T-helper 2 cell treated with Interferon-gamma antibody and Interleukin-4, amounts not matched to agents 5 μg/mL and 100 μg/mL, for 36 hours (primary cell): ENCODE results near the gene PLA2G6.

ENCODE experiments used
- DNase-seq: peaks from one replicate; pipeline ENCODE4 v3.0.0; 2021; ENCODE audit warnings: low spot score
- H3K27ac Mint-ChIP-seq: one replicate; pipeline ENCODE4 v1.8.0; 2021; ENCODE audit warnings: mild to moderate bottlenecking, mixed read lengths
- H3K27me3 Mint-ChIP-seq: one replicate; pipeline ENCODE4 v1.8.0; 2021; ENCODE audit warnings: low read depth, mixed read lengths
- H3K36me3 Mint-ChIP-seq: one replicate; pipeline ENCODE4 v1.8.0; 2021; ENCODE audit warnings: low read depth, mixed read lengths
- H3K4me1 Mint-ChIP-seq: one replicate; pipeline ENCODE4 v1.8.0; 2021; ENCODE audit warnings: low read depth, mixed read lengths
- H3K4me3 Mint-ChIP-seq: one replicate; pipeline ENCODE4 v1.8.0; 2022; ENCODE audit warnings: mild to moderate bottlenecking, moderate library complexity, mixed read lengths
- H3K9me3 Mint-ChIP-seq: one replicate; pipeline ENCODE4 v1.8.0; 2021; ENCODE audit warnings: mixed read lengths

The PLA2G6 gene

DNA sequence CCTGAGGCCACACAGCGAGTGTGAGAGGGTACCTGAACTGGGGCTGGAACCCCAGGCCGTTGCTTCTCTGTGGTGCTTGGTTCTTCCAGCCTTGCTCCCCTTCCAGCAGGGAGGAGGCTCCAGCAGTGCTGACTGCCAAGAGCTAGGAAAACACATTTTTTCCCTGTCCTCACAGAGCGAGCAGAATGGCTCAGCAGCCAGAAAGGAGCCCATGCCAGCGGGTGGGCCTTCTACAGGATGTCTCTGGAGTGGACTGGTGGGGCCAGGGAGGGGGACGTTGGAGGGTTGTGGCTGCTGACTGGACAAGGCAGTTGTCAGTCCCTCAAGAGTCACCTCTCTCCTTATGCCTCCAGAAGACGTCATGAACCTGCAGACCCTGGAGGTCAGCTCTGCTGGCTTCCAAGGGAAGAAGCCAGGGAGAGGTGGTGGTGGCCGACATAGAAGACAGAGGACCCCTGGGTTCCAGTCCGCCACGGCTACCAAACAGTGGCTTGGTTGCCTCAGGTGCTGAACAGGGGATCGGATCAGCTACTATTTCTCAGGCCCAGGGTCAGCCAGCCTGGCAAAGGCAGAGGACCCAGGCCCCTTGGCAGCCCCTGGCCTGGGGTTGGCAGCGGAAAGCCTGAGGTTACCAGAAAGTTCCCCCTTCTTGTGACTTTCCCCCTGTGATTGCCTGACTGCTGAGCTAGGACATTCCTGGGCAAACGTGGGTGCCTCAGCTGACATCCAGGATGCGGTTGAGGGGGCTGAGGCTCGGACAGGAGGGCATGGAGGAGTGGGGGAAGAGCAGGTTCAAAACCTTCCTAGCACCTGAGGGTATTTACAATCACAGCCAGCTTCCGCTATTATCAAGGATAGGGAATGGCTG is 23.9 kb upstream of the PLA2G6 start:
- no peak for DNase-seq
- H3K4me3 Mint-ChIP-seq: no peak overlapping the region

GRCh38 chr22:38204784-38205183 is 23.2 kb upstream of the PLA2G6 start:
- H3K4me1 Mint-ChIP-seq: peaks cover 25% of the 10 kb centered on the region
- no peak overlapping the region for H3K4me3 Mint-ChIP-seq
- H3K9me3 Mint-ChIP-seq: no peaks in the 10 kb centered on the region
- no peaks in the 10 kb centered on the region for H3K36me3 Mint-ChIP-seq
- no peak for DNase-seq
- H3K27ac Mint-ChIP-seq: peak overlapping the region; percentile 6
- no peaks in the 10 kb centered on the region for H3K27me3 Mint-ChIP-seq

More for the DNA sequence above, 23.9 kb upstream of the PLA2G6 start:
- H3K4me1 Mint-ChIP-seq: peaks cover 25% of the 10 kb centered on the region
- H3K27me3 Mint-ChIP-seq: no peaks in the 10 kb centered on the region
- no peaks in the 10 kb centered on the region for H3K36me3 Mint-ChIP-seq
- H3K9me3 Mint-ChIP-seq: no peaks in the 10 kb centered on the region
- H3K27ac Mint-ChIP-seq: no peak overlapping the region

GRCh38 chr22:38203855-38204514 is 22.4 kb upstream of the PLA2G6 start:
- Mint-ChIP-seq H3K4me1 (peaks cover 27% of the 10 kb centered on the region), H3K4me3 (peak overlapping the region; percentile 85), H3K36me3 (no peaks in the 10 kb centered on the region), H3K9me3 (no peaks in the 10 kb centered on the region), H3K27me3 (no peaks in the 10 kb centered on the region), H3K27ac (peak overlapping the region; percentile 41)
- DNase-seq: no peak

DNA sequence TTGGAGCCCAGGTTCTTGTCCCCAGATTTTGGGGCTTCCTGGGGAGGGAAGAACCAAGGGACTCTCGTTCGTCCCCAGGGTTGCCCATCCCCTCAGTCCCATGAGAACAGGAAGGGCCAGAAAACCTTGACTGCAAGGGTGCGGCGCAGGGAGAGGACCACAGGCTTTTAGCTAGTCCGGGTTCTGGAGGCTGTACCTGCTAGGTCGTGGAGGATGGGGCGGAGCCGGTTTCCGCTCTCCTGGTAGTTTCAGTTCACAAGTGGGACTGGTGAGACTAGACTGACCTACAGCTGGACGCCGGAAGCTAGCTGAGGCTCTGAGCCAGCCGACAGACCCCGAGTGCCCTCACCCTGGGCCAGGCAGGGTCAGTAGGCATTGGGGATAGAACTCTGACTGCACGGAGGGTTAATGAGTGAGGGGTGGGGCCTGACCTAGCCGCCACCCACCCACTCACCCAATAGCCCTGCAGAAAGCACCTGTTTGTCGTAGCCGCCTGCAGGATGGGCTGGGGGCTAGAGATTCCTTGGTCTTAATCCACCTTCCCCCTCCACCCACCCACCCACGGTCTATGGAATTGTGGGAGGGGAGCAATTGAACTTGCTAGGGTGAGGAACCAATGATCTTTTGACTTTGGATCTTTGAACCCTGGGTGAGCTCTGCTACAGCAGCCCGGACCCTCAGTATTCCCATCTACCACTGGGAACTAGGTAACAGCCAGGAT is 21.6 kb upstream of the PLA2G6 start:
- Mint-ChIP-seq H3K9me3 (no peaks in the 10 kb centered on the region), H3K4me3 (peak overlapping the region; percentile 85), H3K27ac (peak overlapping the region; percentile 75), H3K36me3 (no peaks in the 10 kb centered on the region), H3K4me1 (peaks cover 27% of the 10 kb centered on the region), H3K27me3 (no peaks in the 10 kb centered on the region)
- peak; percentile 28 for DNase-seq

DNA sequence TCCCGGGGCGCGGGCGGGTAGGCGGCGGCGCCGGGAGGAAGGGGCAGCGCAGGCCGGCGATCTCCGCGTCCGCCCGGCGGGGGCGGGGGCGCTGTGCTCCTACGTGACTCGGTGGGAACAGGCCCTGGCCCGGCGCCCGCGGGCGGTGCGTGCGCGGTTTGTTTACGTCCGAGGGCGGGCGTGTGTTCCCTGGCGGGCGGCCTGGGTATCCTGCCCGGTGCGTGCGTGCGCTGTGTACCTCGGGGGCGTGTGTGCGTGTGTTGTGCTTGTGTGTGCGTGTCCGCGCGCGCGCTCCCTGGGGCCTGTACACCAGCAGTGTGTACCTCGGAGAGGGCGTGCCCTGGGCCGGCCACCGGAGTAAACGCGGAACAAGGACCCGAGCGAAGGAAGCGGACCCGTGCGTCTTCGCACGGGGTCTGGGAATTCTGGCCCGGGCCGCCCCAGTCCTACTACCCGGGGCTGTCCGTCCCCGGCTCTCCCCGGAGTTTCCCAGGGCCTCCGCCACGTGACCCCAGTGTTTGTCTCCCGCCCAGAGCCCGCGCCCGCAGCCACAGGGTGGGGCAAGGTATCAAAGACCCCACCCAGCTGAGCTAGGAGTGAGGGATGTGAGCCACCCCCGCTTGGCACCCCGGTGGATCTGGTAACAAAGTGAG is 20.9 kb upstream of the PLA2G6 start:
- Mint-ChIP-seq H3K9me3 (no peaks in the 10 kb centered on the region), H3K27me3 (no peaks in the 10 kb centered on the region), H3K4me1 (peaks cover 27% of the 10 kb centered on the region), H3K36me3 (no peaks in the 10 kb centered on the region), H3K27ac (peak overlapping the region; percentile 75), H3K4me3 (peak overlapping the region; percentile 85)
- peak; percentile 73 for DNase-seq

GRCh38 chr22:38201711-38202436 is 20.2 kb upstream of the PLA2G6 start, which contains the start of gene MAFF:
Gene MAFF (plus strand): TSS chr22:38201994. CDS start chr22:38213854, 11,860 bp downstream.
- Mint-ChIP-seq H3K27ac (peak within 1 kb of the TSS; percentile 87), H3K27me3 (no peaks in the 10 kb centered on the region), H3K4me1 (peaks cover 27% of the 10 kb centered on the region), H3K4me3 (peak within 1 kb of the TSS; percentile 85), H3K36me3 (no peaks in the 10 kb centered on the region), H3K9me3 (no peaks in the 10 kb centered on the region)
- DNase-seq: peak; percentile 90

DNA sequence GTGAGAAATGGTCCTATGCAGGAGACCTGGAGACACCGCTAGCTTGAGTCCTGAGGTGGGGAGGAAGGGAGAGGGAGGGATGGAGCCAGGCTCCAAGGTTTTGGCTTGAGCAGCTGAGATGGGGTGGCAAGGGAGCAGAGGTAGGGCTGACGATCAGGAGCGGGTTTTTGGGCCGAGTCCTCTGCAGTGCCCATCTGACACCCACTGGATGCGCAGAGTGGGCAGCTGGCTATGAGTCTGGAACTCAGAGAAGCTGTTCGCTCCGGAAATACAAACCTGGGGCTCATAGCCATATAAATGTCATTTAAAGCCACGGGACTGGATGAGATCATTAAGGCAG is 19.7 kb upstream of the PLA2G6 start:
- no peaks in the 10 kb centered on the region for H3K9me3 Mint-ChIP-seq
- no peaks in the 10 kb centered on the region for H3K27me3 Mint-ChIP-seq
- peaks cover 27% of the 10 kb centered on the region for H3K4me1 Mint-ChIP-seq
- DNase-seq: no peak
- peak overlapping the region; percentile 87 for H3K27ac Mint-ChIP-seq
- no peaks in the 10 kb centered on the region for H3K36me3 Mint-ChIP-seq
- peak overlapping the region; percentile 74 for H3K4me3 Mint-ChIP-seq

- H3K4me1 Mint-ChIP-seq: peaks cover 27% of the 10 kb centered on the region
- H3K4me3 Mint-ChIP-seq: no peak overlapping the region
- no peaks in the 10 kb centered on the region for H3K27me3 Mint-ChIP-seq
- DNase-seq: no peak
- H3K36me3 Mint-ChIP-seq: no peaks in the 10 kb centered on the region
- H3K27ac Mint-ChIP-seq: no peak overlapping the region
- H3K9me3 Mint-ChIP-seq: no peaks in the 10 kb centered on the region
Observed at GRCh38 chr22:38199826-38200559, 18.4 kb upstream of the PLA2G6 start.

- H3K27me3 Mint-ChIP-seq: peaks cover 6% of the 10 kb centered on the region
- peaks cover 16% of the 10 kb centered on the region for H3K4me1 Mint-ChIP-seq
- H3K9me3 Mint-ChIP-seq: no peaks in the 10 kb centered on the region
- DNase-seq: no peak
- no peak overlapping the region for H3K4me3 Mint-ChIP-seq
- H3K36me3 Mint-ChIP-seq: no peaks in the 10 kb centered on the region
- no peak overlapping the region for H3K27ac Mint-ChIP-seq
Observed at GRCh38 chr22:38196791-38197419, 15.3 kb upstream of the PLA2G6 start.

DNA sequence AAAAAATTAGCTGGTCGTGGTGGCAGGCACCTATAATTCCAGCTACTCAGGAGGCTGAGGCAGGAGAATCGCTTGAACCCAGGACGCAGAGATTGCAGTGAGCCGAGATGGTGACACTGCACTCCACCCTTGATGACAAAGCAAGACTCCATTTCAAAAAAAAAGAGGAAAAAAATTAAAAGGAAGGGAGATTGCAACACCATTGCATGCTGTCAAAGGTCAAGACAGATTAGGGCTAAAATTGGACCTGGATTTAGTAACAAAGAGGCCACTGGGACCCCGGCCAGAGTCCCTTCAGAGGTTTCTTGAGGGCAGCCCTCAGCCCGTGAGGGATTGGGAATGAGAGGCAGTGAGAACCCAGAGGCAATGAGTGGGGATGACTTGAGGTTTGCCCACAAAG is 11.9 kb upstream of the PLA2G6 start:
- no peak for DNase-seq
- no peaks in the 10 kb centered on the region for H3K9me3 Mint-ChIP-seq
- no peak overlapping the region for H3K4me3 Mint-ChIP-seq
- H3K4me1 Mint-ChIP-seq: peaks cover 6% of the 10 kb centered on the region
- peaks cover 11% of the 10 kb centered on the region for H3K27me3 Mint-ChIP-seq
- no peaks in the 10 kb centered on the region for H3K36me3 Mint-ChIP-seq
- no peak overlapping the region for H3K27ac Mint-ChIP-seq

DNA sequence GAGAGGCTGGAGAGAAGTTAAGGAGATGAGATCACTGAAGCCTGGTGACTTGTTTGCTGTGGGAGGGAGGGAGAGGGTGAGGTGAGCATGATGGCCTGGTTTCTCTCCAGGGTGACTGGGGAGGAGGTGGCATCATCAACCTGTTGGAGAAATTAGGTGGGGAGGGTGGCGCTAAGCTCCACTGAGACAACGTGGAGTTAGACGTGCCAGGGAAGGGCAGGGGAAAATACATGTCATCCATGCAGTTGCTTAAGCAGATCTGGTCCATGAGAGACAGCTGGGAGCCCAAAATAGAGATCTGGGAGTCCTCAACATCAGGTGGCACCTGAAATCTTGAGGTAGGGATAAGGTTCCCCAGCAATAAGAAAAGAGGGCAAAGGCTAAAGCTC is 10.8 kb upstream of the PLA2G6 start:
- no peak overlapping the region for H3K4me3 Mint-ChIP-seq
- no peak for DNase-seq
- peaks cover 6% of the 10 kb centered on the region for H3K4me1 Mint-ChIP-seq
- no peaks in the 10 kb centered on the region for H3K9me3 Mint-ChIP-seq
- H3K27me3 Mint-ChIP-seq: peaks cover 13% of the 10 kb centered on the region
- H3K27ac Mint-ChIP-seq: no peak overlapping the region
- H3K36me3 Mint-ChIP-seq: no peaks in the 10 kb centered on the region

DNA sequence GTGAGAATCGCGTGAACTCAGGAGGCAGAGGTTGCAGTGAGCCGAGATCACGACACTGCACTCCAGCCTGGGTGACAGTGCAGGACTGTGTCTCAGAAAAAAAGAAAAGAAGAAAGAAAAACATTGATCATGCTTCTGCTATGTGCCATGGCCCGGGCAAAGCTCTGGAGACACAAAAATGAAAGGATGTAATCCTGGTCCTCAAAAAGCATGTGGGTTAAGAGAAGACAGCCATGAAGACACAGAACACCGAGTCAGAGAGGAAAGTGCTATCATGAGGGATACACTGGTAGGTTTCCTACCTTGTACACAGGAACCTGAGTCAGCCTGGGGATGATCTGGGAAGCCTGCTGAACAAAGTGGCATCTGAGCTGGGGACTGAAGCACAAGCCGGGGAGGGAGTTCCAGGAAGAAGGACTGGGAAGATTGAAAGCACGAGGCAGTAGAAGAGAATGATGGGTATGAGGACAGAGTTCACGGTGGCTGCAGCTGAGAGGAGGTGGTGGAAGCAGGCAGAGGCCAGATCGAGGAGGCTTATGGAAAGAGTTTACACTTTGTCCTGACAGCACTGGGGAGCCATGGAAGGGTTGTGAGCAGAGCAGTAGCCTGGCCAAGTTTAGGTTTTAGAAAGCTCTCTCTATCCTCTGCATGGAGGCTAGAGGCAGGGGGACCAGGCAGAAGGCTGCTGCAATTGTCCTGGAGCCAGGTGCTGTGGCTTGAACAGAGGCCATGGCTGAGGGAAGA is 10.3 kb upstream of the PLA2G6 start:
- no peak for DNase-seq
- Mint-ChIP-seq H3K27me3 (peaks cover 13% of the 10 kb centered on the region), H3K36me3 (no peaks in the 10 kb centered on the region), H3K4me3 (no peak overlapping the region), H3K9me3 (no peaks in the 10 kb centered on the region), H3K4me1 (peaks cover 6% of the 10 kb centered on the region), H3K27ac (no peak overlapping the region)
